Natural killer cell treated with Interleukin-12 subunit alpha and Interleukin-12 subunit beta and Interleukin-15 and Interleukin-18, amount 100 ng/mL, for 72 hours (primary cell): ENCODE data around the gene FRY. TPM values are rescaled to one million over a fixed set of nuclear protein-coding genes. Genes with fewer than 3 reads are reported as not detected.

ENCODE experiments used
- ATAC-seq, 2 donors: fragments of 150-1000 bp; cut with Tn5 transposase in 1 of 2; sonication (Bioruptor Pico), chemical (Tn5 transposase) in 1 of 2; 2 replicates each; pipeline ENCODE4 v1.10.0; 2021
- DNase-seq: peaks from one replicate; pipeline ENCODE4 v3.0.0; 2022; ENCODE audit warnings: low spot score
- H3K27ac Mint-ChIP-seq, 2 donors: 1 replicate in 1 of 2; 2 replicates in 1 of 2; pipeline ENCODE4 v1.8.0; 2022; ENCODE audit warnings: mixed read lengths in 2 of 2, mild to moderate bottlenecking in 1 of 2, moderate library complexity in 1 of 2
- H3K27me3 Mint-ChIP-seq, 2 donors: 1 replicate in 1 of 2; 2 replicates in 1 of 2; pipeline ENCODE4 v1.8.0; 2022; ENCODE audit warnings: mixed read lengths in 2 of 2
- H3K36me3 Mint-ChIP-seq: one replicate; pipeline ENCODE4 v1.8.0; 2022; ENCODE audit warnings: mixed read lengths
- H3K4me1 Mint-ChIP-seq, 2 donors: 1 replicate in 1 of 2; 2 replicates in 1 of 2; pipeline ENCODE4 v1.8.0; 2022; ENCODE audit warnings: low read depth in 2 of 2, mixed read lengths in 2 of 2, mild to moderate bottlenecking in 1 of 2
- H3K4me3 Mint-ChIP-seq: one replicate; pipeline ENCODE4 v1.8.0; 2022; ENCODE audit warnings: mixed read lengths
- H3K9me3 Mint-ChIP-seq: 2 replicates; pipeline ENCODE4 v1.8.0; 2022; ENCODE audit warnings: mixed read lengths
- total RNA-seq, 2 donors: library from RNA; stranded (reverse); gene quantifications; one replicate each; pipeline ENCODE4 v1.2.3, GENCODE V29; 2022

The FRY gene
- total RNA-seq, 2 donors from 2014 or later, result 1.5 to 6.1 TPM

DNA sequence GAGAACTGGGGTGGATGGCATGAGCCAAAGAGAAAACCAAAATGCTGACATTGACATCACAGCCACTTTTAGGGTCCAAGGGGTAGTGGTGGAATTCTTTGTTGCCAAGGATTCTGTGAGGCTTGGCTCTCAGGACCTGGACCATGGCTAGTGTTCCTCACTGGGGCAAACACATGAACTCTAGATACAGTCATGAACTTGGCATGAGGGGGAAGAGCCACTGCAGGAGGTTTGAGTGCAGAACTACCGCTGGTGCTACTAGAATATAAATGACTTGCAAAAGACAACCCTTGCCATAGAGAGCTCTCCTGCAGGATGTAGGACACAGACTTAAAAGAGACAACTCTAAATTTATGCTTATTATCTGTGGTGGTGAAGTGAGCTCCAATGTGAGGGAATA, 29.8 kb upstream of the FRY start:
- DNase-seq (no peak), ATAC-seq (no peak)
- Mint-ChIP-seq H3K27me3 (no peaks in the 10 kb centered on the region), H3K36me3 (no peaks in the 10 kb centered on the region), H3K27ac (peak overlapping the region; percentile 58 to 84), H3K9me3 (no peaks in the 10 kb centered on the region), H3K4me1 (peaks cover 8 to 9% of the 10 kb centered on the region in 2 donors), H3K4me3 (no peak overlapping the region)

DNA sequence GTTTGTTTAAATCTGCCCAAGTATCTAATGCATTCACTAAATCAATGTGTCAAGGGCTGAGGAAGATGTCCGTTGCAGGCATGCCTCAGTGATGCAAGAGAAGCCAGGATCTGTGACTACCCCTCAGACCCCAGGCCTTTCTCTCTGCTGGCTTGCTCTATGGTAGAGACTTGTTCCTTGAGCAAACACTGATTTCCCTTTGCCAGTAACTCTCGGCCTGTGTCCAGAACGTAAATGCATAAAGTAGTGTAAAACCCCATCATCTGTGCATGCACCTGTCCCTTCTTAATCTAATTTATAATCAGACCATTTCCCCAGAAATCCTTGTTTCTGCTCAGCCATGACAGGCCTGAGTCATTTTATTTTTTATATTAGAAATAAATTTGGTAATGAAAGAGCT, 28.7 kb upstream of the FRY start:
- ATAC-seq (no peak), DNase-seq (no peak)
- Mint-ChIP-seq H3K4me3 (no peak overlapping the region), H3K27ac (no peak overlapping the region), H3K27me3 (no peaks in the 10 kb centered on the region), H3K36me3 (no peaks in the 10 kb centered on the region), H3K4me1 (peaks cover 8 to 9% of the 10 kb centered on the region in 2 donors), H3K9me3 (no peaks in the 10 kb centered on the region)

DNA sequence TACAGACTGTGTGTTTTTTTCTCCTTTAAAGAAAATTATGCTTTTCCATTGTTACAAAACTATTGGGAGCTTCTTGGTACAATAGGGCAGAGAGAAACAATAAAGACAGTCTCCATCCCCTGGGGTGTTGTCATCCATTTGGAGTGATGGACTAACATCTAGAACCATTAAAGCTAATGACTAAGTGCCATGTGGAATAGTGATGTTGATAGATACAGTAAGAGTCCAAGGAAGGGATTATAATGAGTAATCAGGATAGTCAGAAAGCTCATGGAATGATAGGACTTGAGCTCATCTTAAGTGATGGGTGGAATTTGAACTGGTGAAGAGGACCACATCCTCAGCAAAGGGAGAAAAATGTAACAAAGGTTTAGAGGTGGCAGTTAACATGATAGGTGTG, 24.1 kb upstream of the FRY start:
- DNase-seq (no peak), ATAC-seq (no peak)
- H3K9me3 Mint-ChIP-seq, result no peaks in the 10 kb centered on the region
- no peak overlapping the region for H3K27ac Mint-ChIP-seq
- H3K27me3 Mint-ChIP-seq, result no peaks in the 10 kb centered on the region
- no peak overlapping the region for H3K4me3 Mint-ChIP-seq
- no peaks in the 10 kb centered on the region for H3K36me3 Mint-ChIP-seq
- no peaks in the 10 kb centered on the region for H3K4me1 Mint-ChIP-seq

DNA sequence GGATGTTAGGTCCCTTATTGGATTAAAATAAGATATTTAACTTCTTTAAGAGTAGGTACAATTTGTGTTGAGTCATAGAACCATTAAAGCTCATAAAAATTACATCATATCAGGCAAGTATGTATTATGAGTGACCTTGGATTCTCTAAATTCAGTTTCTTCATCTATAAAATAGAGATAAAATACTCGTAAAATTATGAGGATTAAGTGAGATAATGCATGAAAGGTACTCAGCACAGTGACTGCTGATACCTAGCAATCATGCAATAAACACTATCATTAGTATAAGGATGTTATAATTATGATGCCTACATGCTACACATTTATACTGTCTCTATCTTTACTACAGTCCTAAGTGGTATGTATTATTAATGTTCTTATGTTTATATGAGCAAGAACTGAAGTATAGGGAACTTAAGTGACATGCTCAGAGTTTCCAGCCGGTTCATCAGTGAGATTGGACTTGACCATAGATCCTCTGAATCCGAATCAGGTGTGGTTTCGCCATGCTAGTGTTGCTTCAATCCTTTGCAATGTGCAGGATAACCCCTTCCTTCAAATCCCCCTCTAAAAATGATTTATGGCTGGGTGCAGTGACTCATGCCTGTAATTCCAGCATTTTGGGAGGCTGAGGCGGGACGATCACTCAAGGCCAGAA, 22.9 kb upstream of the FRY start:
- ATAC-seq, result no peak
- Mint-ChIP-seq H3K4me1 (no peaks in the 10 kb centered on the region), H3K36me3 (no peaks in the 10 kb centered on the region)

DNA sequence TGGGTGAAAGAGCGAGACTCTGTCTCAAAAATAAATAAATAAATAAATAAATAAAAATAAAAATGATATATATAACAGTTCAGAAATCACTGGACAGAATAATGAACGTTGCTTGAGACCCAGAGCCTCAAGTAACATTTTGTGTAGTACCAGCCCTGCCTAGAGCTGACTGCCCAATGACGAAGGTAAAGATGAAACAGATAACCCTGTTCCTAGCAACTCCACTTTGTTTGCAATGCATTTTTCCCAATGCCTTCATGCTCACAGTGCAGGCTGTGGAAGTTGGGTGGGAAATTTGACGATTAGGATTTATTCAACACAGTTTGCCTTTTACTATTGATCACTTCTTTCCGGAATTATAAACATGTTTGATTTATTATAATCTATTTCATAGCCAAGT, 22.2 kb upstream of the FRY start:
- no peak overlapping the region for H3K27ac Mint-ChIP-seq
- H3K27me3 Mint-ChIP-seq, result no peaks in the 10 kb centered on the region
- ATAC-seq (no peak), DNase-seq (no peak)
- no peak overlapping the region for H3K4me3 Mint-ChIP-seq
- H3K9me3 Mint-ChIP-seq, result no peaks in the 10 kb centered on the region
- H3K4me1 Mint-ChIP-seq, result no peaks in the 10 kb centered on the region
- H3K36me3 Mint-ChIP-seq, result no peaks in the 10 kb centered on the region

More for the DNA sequence above, 22.9 kb upstream of the FRY start:
- no peak for DNase-seq
- H3K27ac Mint-ChIP-seq, result no peak overlapping the region
- no peaks in the 10 kb centered on the region for H3K9me3 Mint-ChIP-seq
- no peak overlapping the region for H3K4me3 Mint-ChIP-seq
- H3K27me3 Mint-ChIP-seq, result no peaks in the 10 kb centered on the region

DNA sequence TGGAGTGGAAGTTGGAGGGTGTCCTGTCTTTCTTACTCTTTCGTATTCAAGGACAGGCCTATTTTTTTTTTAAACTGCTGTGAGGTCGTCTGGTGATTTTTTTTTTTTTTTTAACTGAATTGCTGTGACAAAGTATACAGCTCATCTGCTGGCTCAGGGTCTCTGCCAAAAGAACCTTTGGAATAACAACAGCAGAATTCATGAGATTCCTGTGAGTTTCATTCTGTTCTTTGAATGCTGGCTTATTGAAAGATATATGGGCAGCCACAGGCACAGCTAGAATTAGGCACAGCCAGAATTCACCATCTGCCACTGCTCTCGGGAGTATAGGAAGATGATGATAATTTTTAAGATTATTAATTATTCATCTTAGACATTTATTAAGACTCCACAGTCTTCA, 21.4 kb upstream of the FRY start:
- no peak overlapping the region for H3K4me3 Mint-ChIP-seq
- H3K9me3 Mint-ChIP-seq, result no peaks in the 10 kb centered on the region
- no peak for DNase-seq
- H3K4me1 Mint-ChIP-seq, result no peaks in the 10 kb centered on the region
- no peaks in the 10 kb centered on the region for H3K27me3 Mint-ChIP-seq
- H3K36me3 Mint-ChIP-seq, result no peaks in the 10 kb centered on the region
- no peak for ATAC-seq
- H3K27ac Mint-ChIP-seq, result no peak overlapping the region

DNA sequence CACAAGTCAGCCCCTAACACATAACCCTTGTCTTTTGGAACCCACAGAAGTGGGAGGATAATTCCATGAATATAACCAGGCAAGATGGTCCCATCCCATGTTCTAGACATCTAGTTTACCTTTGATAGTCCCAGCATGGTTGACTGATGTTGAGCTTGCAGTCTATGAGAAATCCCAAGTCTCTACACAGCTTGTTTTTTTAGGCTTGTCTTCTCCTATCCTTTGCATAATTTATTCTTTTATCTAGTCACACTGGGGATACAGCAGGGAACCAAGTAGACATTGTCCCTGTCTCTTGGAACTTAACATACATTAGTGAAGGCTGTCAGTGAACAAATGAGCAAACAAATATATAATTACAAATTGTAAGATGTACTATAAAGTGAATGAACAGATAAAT, 19.6 kb upstream of the FRY start:
- no peak for ATAC-seq
- no peaks in the 10 kb centered on the region for H3K27me3 Mint-ChIP-seq
- no peaks in the 10 kb centered on the region for H3K36me3 Mint-ChIP-seq
- H3K27ac Mint-ChIP-seq, result no peak overlapping the region
- H3K4me3 Mint-ChIP-seq, result no peak overlapping the region
- no peaks in the 10 kb centered on the region for H3K4me1 Mint-ChIP-seq
- no peaks in the 10 kb centered on the region for H3K9me3 Mint-ChIP-seq
- DNase-seq, result no peak

DNA sequence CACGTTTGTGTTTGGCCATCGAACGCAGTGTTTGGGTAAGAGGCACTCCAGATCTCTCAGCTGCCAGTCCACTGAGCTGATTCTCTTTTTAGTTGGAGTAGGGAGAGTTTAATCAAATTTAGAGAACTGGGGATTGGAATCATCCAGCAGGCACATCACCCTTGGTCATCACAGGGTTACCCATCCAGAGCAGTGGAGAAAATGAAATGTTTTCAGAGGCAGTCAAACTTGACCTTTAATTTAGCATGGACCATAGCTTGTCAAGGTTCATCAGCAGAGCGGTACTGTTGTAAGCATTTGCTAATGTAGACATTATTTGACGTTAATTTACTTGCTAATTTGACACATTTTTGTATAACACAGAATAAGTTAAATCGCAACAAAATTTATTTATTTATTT, 18.4 kb upstream of the FRY start:
- ATAC-seq (no peak), DNase-seq (no peak)
- no peaks in the 10 kb centered on the region for H3K27me3 Mint-ChIP-seq
- no peak overlapping the region for H3K27ac Mint-ChIP-seq
- H3K4me1 Mint-ChIP-seq, result no peaks in the 10 kb centered on the region
- H3K4me3 Mint-ChIP-seq, result no peak overlapping the region
- no peaks in the 10 kb centered on the region for H3K36me3 Mint-ChIP-seq
- H3K9me3 Mint-ChIP-seq, result no peaks in the 10 kb centered on the region

DNA sequence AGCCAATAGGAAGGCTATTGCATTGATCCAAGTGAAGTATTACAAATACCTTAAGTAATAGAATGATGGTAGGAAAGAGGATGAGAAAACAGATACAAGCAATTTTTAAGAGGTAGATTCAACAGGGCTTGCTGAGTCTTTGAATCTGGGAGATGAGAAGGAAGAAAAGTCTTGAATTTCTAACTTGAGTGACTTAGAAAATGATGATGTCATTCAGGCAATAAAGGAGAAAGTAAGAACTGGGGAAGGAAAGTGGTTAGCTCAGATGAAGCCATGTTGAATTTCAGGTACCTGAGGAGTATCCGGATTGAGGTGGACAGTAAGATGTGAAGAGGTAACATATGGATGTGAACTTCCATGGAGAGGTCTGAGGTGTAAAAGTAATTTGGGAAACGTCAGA, 15.5 kb upstream of the FRY start:
- H3K27me3 Mint-ChIP-seq, result no peaks in the 10 kb centered on the region
- ATAC-seq (no peak), DNase-seq (no peak)
- H3K27ac Mint-ChIP-seq, result no peak overlapping the region
- no peak overlapping the region for H3K4me3 Mint-ChIP-seq
- H3K36me3 Mint-ChIP-seq, result no peaks in the 10 kb centered on the region
- no peaks in the 10 kb centered on the region for H3K9me3 Mint-ChIP-seq
- H3K4me1 Mint-ChIP-seq, result peaks cover 0 to 2% of the 10 kb centered on the region in 2 donors

DNA sequence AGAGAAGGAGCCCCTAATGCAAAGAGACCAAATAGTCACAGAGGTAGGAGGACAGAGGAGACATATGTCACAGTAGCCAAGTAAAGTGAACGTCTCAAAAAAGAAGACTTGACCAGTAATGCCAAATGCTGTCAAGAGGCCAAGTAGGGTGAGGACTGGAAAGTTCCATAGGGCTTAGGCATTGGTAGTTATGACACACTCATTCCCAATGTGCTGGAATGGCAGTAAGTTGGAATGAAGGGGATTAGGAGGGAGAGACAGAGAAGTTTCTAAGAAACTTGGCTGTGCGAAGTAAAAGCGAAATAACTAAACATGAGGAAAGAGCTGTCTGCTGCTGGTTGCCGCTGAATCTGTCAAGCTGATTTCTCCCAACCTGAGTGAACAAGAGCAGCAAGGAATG, 14.9 kb upstream of the FRY start:
- no peak for ATAC-seq
- DNase-seq, result no peak
- no peaks in the 10 kb centered on the region for H3K9me3 Mint-ChIP-seq
- peaks cover 0 to 2% of the 10 kb centered on the region in 2 donors for H3K4me1 Mint-ChIP-seq
- no peak overlapping the region for H3K4me3 Mint-ChIP-seq
- H3K27me3 Mint-ChIP-seq, result no peaks in the 10 kb centered on the region
- H3K27ac Mint-ChIP-seq, result no peak overlapping the region
- H3K36me3 Mint-ChIP-seq, result no peaks in the 10 kb centered on the region

DNA sequence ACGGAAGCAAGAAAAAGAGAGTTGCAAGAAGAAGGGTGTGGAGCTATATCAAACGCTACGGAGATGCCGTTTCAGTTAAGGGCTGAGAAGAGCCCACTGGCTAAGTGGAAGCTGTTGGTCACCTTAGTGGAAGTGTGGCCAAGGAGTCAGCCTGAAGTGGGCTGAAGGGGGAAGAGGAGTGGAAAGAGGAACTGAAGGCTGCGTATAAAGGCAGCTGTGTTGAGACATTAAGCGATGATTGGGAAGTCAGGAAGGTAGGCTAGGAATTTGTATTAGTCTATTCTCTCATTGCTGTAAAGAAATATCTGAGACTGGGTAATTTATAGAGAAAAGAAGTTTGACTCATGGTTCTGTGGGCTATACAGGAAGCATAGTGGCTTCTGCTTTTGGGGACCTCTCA, 14.1 kb upstream of the FRY start:
- Mint-ChIP-seq H3K27ac (no peak overlapping the region), H3K4me3 (no peak overlapping the region), H3K4me1 (peaks cover 0 to 2% of the 10 kb centered on the region in 2 donors), H3K36me3 (no peaks in the 10 kb centered on the region), H3K27me3 (no peaks in the 10 kb centered on the region), H3K9me3 (no peaks in the 10 kb centered on the region)
- ATAC-seq (no peak), DNase-seq (no peak)

DNA sequence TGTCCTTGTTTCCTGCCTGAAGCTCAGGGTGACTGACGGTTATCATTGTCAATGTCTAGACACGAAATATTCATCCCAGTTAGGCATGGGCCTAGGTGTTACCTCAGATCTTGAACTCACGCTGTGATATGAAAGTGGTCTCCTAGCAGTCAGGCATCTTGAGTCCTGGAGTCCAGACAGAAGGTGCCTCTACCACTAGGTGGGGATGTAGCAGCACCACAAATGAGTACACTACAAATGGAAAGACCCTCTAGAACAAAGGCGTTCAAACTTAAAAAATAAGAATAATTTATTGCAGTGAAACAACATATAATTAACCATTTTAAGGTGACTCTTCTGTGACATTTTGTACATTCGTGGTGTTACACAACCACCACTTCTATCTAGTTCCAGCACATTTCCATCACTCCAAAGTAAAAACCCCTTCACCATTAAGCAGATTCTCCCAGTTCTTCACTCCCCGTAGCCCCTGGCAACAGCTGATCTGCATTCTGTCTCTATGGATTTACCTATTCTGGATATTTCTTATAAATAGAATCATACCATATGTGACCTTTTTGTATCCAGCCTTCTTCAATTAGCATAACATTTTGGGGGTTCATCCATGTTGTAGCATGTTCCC, 11.9 kb upstream of the FRY start:
- H3K36me3 Mint-ChIP-seq, result no peaks in the 10 kb centered on the region
- peaks cover 0 to 2% of the 10 kb centered on the region in 2 donors for H3K4me1 Mint-ChIP-seq
- no peaks in the 10 kb centered on the region for H3K27me3 Mint-ChIP-seq
- DNase-seq (no peak), ATAC-seq (peak in 1 of 2 donors; percentile 51)
- no peak overlapping the region for H3K4me3 Mint-ChIP-seq
- H3K9me3 Mint-ChIP-seq, result no peaks in the 10 kb centered on the region
- no peak overlapping the region for H3K27ac Mint-ChIP-seq

DNA sequence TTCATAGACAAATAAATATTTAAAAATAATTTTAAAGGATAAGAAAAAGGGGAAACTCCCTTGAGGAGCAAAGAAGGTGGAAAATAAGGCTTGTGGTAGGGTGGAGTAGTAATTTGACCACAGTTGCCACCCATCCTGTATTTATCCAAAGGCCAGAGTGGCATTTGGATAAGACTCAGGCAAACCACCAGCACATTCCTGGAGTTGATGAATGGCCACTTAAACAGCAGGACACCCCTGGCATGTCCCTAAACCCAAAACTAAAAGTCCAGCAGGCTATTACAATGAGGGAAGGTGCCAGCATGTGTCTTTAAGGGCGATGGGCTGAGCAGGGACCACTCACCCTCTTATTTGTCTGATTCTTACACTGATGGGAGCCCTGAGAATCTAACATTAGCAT, 9.8 kb upstream of the FRY start:
- no peak overlapping the region for H3K4me3 Mint-ChIP-seq
- ATAC-seq (no peak), DNase-seq (no peak)
- H3K36me3 Mint-ChIP-seq, result no peaks in the 10 kb centered on the region
- H3K9me3 Mint-ChIP-seq, result no peaks in the 10 kb centered on the region
- peaks cover 0 to 2% of the 10 kb centered on the region in 2 donors for H3K4me1 Mint-ChIP-seq
- H3K27me3 Mint-ChIP-seq, result no peaks in the 10 kb centered on the region
- H3K27ac Mint-ChIP-seq, result no peak overlapping the region

DNA sequence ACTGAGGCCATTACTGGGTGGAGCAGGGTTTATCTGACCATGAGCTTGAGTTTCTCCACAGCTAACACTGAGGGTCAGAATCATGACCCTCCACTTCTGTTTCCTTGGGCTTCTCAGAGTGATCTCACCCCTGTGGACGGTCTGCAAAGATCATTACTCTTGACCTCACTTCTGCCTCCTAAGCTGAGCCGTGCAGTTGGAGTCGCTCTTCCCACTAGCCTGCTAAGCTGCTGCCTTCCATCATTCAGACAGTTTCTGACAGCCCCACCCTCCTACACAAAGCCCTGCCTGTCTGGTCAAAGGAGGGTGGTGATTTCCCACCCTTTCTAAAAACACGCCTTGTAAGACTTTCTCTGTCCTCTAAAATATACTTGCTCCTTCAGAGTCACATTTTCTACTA, 9.3 kb upstream of the FRY start:
- Mint-ChIP-seq H3K36me3 (no peaks in the 10 kb centered on the region), H3K4me1 (peaks cover 0 to 2% of the 10 kb centered on the region in 2 donors), H3K27ac (no peak overlapping the region), H3K27me3 (no peaks in the 10 kb centered on the region), H3K9me3 (no peaks in the 10 kb centered on the region), H3K4me3 (no peak overlapping the region)
- DNase-seq (no peak), ATAC-seq (no peak)

DNA sequence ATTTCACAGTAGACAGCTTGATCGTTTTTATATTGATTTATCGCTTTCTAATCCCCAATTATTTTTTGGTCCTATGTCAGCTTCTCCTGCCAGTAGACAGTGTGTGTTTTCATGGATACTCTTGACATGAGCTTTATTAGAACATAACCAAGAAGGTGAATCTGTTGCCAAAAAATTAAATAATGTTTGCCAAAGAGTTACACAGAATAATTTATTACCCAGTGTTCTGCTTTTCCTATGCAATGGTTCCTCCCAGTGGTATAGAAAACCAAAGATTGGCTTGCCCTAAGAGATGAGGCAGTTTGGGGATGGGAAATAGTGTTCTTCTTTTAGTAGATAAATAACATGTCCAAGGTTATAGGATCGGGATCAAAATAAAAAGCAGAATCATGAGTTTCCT, 8.5 kb upstream of the FRY start:
- ATAC-seq, result no peak
- no peaks in the 10 kb centered on the region for H3K36me3 Mint-ChIP-seq
- DNase-seq, result no peak
- H3K9me3 Mint-ChIP-seq, result no peaks in the 10 kb centered on the region
- no peak overlapping the region for H3K4me3 Mint-ChIP-seq
- H3K27me3 Mint-ChIP-seq, result no peaks in the 10 kb centered on the region
- no peak overlapping the region for H3K27ac Mint-ChIP-seq
- H3K4me1 Mint-ChIP-seq, result peaks cover 0 to 2% of the 10 kb centered on the region in 2 donors
